Skeletal muscle satellite cell (primary cell): ENCODE measurements around the gene CKS1B.
"Not testable (repeated sequence)": the region's sequence is repeated elsewhere in the genome, so short reads cannot be mapped to it uniquely, and the experiment has no call there.

Experiments
- H3K27me3 ChIP-seq: 2 replicates; pipeline ENCODE4 v1.7.0; 2013; ENCODE audit warnings: low read length; ENCODE audit not compliant: control insufficient read depth, insufficient read depth
- H3K36me3 ChIP-seq: 2 replicates; pipeline ENCODE4 v1.7.0; 2013; ENCODE audit warnings: mild to moderate bottlenecking, control low read depth, low read length; ENCODE audit not compliant: insufficient read depth
- H3K4me1 ChIP-seq: 2 replicates; pipeline ENCODE4 v1.7.0; 2013; ENCODE audit warnings: low read length; ENCODE audit not compliant: control insufficient read depth, insufficient read depth
- H3K4me2 ChIP-seq: 2 replicates; pipeline ENCODE4 v1.7.0; 2013; ENCODE audit warnings: mild to moderate bottlenecking, low read length
- H3K4me3 ChIP-seq: 2 replicates; pipeline ENCODE4 v1.7.0; 2013; ENCODE audit warnings: low read length
- H3K9ac ChIP-seq: 2 replicates; pipeline ENCODE4 v1.7.0; 2013; ENCODE audit warnings: mild to moderate bottlenecking, low read depth, low read length, moderate library complexity
- H3K9me3 ChIP-seq: replicated peaks from 2 replicates; pipeline ENCODE4 v1.7.0; 2013; ENCODE audit warnings: mild to moderate bottlenecking, control low read depth, low read length

CKS1B gene

DNA sequence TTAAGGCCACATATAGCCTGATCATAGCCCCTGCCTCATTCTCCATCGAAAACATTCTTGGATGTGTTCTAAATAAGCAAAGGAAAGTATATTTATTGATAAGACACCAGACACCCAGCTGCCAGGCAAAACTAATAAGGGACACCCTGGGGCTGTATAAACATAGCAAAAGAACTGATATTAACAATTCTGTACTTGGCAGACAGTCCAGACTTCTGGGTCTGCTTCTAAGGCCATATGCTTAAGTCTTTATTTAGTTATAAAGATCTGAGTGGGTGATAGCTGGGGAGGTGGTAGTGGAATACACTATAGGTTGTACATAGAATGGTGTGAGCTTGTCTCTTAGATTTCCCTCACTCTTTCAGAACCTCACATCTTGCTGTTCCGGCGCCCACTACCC lies 3.9 kb downstream of the CKS1B start:
- H3K4me3 ChIP-seq = no peak overlapping the region
- H3K4me1 ChIP-seq = peaks cover 17% of the 10 kb centered on the region
- H3K27me3 ChIP-seq = no peaks in the 10 kb centered on the region
- H3K36me3 ChIP-seq = peaks cover 9% of the 10 kb centered on the region
- no peaks in the 10 kb centered on the region for H3K9me3 ChIP-seq
- H3K4me2 ChIP-seq = no peak overlapping the region
- H3K9ac ChIP-seq = no peak overlapping the region

DNA sequence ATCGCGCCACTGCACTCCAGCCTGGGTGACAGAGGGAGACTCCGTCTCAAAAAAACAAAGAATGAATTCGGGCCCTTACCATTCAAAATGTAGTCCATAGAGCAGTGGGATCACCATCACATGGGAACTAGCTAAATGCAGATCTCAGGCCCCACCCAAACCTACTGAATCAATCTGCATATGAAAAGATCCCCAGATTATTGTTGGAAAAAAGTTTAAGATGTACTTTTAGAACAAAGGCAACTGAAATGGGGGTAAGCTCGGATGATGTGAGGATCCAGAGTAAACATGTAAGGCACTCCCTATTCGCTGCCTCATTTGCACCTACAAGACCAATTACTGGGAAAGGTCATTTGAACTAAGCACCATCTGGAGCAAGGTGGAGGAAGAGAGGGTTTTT lies 7.9 kb downstream of the CKS1B start:
- Histone ChIP-seq H3K9me3 (no peaks in the 10 kb centered on the region), H3K27me3 (no peaks in the 10 kb centered on the region), H3K4me3 (peak overlapping the region; percentile 75), H3K36me3 (peaks cover 15% of the 10 kb centered on the region), H3K9ac (peak overlapping the region; percentile 69), H3K4me1 (peaks cover 16% of the 10 kb centered on the region), H3K4me2 (peak overlapping the region; percentile 84)

DNA sequence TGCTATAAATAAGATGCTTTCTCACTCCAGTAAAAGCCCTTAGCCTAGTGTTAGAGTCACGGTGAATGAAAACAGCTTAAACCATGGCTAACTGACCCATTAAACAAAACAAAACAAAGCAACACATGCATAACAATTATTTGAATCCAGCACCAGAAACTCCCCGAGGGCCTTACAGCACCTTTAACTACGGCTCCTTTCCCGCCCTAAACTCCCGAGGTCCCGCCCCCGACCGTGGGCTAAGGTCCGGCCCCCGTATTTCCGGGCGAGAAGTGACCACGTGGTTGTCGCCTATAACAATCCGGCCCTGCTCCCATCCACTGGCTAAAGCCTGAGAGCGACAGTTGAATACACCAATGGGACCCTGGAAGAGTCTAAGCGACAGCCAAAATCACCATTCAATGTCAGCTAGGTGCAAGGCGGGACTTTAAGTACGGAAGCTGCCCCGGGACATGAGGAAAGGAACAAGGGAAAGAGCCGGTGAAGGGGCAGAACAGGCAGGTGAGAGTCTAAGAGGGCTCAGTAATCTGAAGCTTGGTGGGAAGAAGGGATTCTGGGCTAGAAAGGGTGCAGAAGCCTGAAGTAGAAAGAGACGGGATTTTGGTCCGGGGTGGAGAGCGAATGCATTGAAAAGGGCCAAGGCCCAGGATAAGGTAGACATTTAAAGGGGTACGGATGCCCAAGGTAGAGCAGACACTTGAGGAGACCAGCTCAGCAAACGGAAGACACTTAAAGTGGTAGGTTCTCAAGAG lies 8.6 kb downstream of the CKS1B start, which contains the start of gene FLAD1:
FLAD1 (plus strand) TSS at position 448 of the 752 bp plus-strand sequence. CDS start 351 bp downstream, outside the sequence.
- Histone ChIP-seq H3K4me1 (peaks cover 16% of the 10 kb centered on the region), H3K9ac (peak within 1 kb of the TSS; percentile 88), H3K4me3 (peak within 1 kb of the TSS; percentile 75), H3K9me3 (no peaks in the 10 kb centered on the region), H3K27me3 (no peaks in the 10 kb centered on the region), H3K4me2 (peak within 1 kb of the TSS; percentile 89), H3K36me3 (peaks cover 22% of the 10 kb centered on the region)

DNA sequence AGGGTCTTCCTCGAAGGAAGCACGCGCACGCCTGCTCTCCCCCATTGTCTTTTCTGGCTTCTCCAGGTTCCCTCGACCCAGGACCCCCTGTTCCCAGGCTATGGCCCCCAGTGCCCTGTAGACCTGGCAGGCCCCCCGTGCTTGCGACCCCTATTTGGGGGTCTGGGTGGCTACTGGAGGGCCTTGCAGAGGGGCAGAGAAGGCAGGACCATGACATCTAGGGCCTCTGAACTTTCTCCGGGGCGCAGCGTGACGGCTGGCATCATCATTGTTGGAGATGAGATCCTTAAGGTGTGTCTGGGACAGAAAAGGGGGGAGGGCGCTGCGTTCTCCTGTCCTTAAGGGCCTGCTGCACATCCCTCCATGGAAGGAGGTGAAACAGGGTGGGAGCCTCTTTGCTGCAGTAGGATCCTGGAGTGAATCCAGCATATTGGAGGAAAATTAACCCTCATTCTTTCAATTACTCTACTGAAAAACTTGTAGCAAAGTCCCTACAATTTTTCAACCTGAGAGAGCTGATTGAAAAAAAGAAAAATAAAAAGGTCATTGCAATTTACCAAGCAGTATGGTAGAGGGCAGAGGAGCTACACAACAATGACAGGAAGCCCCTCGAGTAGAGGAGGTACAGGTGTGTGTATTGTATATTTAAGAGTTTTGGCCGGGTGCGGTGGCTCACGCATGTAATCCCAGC lies 9.4 kb downstream of the CKS1B start:
- H3K27me3 ChIP-seq = no peaks in the 10 kb centered on the region
- no peaks in the 10 kb centered on the region for H3K9me3 ChIP-seq
- peak overlapping the region; percentile 75 for H3K4me3 ChIP-seq
- peak overlapping the region; percentile 89 for H3K4me2 ChIP-seq
- peak overlapping the region; percentile 88 for H3K9ac ChIP-seq
- peaks cover 28% of the 10 kb centered on the region for H3K36me3 ChIP-seq
- peaks cover 16% of the 10 kb centered on the region for H3K4me1 ChIP-seq

DNA sequence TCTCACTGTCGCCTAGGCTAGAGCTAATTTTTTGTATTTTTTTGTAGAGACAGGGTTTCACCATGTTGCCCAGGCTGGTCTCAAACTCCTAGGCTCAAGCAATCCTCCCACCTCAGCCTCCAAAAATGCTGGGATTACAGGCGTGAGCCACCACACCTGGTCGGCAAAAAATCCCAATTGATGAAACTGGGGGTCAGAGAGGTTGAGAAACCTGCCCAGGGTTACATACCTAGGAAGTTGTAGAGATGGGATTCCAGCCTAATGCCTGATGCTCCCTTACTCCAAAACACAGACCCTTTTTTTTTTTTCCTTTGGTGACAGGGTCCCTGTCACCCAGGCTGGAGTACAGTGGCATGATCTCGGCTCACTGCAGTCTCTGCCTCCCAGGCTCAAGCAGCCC lies 12.3 kb downstream of the CKS1B start:
- H3K27me3 ChIP-seq, H3K9me3 ChIP-seq, H3K9ac ChIP-seq, H3K4me3 ChIP-seq, H3K4me2 ChIP-seq: not testable (repeated sequence)
- peaks cover 16% of the 10 kb centered on the region for H3K4me1 ChIP-seq
- peaks cover 36% of the 10 kb centered on the region for H3K36me3 ChIP-seq

DNA sequence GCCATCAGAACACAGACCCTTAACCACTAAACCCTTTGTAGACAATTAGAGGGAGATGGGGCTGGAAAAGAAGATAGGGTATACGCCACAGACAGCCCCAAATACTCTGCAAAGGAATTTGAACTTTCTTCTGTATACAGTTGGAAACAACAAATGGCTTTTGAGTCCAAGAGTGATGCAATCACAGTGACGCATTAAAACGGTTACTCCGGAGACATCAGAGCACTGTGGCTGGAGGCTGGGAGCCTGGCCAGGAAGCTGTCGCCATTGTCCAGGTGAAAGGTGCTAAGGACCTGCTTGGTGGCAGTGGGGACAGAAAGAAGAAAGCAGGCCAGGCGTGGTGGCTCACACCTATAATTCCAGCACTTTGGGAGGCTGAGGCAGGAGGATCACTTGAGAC lies 12.8 kb downstream of the CKS1B start:
- H3K4me3 ChIP-seq = no peak overlapping the region
- H3K36me3 ChIP-seq = peaks cover 36% of the 10 kb centered on the region
- H3K9me3 ChIP-seq = no peaks in the 10 kb centered on the region
- peaks cover 15% of the 10 kb centered on the region for H3K4me1 ChIP-seq
- H3K4me2 ChIP-seq = no peak overlapping the region
- H3K9ac ChIP-seq = no peak overlapping the region
- H3K27me3 ChIP-seq = no peaks in the 10 kb centered on the region

DNA sequence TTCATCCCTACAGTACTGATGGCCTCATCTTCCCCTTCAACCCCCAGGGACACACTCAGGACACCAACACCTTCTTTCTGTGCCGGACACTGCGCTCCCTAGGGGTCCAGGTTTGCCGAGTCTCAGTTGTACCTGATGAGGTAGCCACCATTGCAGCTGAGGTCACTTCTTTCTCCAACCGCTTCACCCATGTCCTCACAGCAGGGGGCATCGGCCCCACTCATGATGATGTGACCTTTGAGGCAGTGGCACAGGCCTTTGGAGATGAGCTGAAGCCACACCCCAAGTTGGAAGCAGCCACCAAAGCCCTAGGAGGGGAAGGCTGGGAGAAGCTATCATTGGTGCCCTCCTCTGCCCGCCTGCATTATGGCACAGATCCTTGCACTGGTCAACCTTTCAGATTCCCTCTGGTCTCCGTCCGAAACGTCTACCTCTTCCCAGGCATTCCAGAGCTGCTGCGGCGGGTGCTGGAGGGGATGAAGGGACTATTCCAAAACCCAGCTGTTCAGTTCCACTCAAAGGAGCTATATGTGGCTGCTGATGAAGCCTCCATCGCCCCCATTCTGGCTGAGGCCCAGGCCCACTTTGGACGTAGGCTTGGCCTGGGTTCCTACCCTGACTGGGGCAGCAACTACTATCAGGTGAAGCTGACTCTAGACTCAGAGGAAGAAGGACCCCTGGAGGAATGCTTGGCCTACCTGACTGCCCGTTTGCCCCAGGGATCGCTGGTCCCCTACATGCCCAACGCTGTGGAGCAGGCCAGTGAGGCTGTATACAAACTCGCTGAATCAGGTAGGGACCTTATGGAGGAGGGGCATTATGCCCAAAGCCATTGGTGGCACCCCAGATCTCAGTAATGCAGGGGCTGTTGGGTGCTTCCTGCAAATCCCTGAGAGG lies 13.8 kb downstream of the CKS1B start:
- no peak overlapping the region for H3K9ac ChIP-seq
- H3K4me1 ChIP-seq = peaks cover 14% of the 10 kb centered on the region

DNA sequence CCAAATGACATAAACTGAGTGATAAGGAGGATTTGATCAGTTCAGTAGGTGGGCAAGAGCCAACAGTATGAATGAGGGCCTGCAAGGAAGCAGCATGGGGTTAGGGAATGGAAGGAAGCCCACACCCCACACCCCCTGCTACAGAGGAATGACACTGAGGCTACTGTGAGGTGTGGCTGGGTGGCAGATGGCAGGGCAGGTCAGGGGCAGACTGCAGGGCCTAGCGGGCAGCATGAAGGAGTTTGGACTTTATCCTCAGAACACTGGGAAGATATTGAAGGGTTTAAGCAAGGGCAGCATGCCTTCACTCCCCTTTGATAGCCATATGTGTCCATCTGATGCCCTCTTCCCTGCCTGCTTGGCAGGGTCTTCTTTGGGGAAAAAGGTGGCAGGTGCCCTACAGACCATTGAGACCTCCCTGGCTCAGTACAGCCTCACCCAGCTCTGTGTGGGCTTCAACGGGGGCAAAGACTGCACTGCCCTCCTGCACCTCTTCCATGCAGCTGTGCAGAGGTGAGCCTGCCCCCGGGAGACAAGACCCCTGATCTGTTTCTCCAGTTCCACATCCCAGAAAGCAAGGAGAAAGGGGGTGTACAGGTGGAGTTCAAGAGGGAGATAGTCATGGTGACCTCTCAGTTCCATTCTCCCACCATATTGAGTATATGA lies 14.8 kb downstream of the CKS1B start:
- Histone ChIP-seq H3K27me3 (no peaks in the 10 kb centered on the region), H3K4me2 (no peak overlapping the region), H3K4me1 (peaks cover 8% of the 10 kb centered on the region), H3K4me3 (no peak overlapping the region), H3K9ac (no peak overlapping the region), H3K9me3 (no peaks in the 10 kb centered on the region), H3K36me3 (peaks cover 36% of the 10 kb centered on the region)

More for the DNA sequence above, 13.8 kb downstream of the CKS1B start:
- H3K4me3 ChIP-seq = no peak overlapping the region
- H3K9me3 ChIP-seq = no peaks in the 10 kb centered on the region
- no peak overlapping the region for H3K4me2 ChIP-seq
- H3K27me3 ChIP-seq = no peaks in the 10 kb centered on the region
- H3K36me3 ChIP-seq = peaks cover 36% of the 10 kb centered on the region

DNA sequence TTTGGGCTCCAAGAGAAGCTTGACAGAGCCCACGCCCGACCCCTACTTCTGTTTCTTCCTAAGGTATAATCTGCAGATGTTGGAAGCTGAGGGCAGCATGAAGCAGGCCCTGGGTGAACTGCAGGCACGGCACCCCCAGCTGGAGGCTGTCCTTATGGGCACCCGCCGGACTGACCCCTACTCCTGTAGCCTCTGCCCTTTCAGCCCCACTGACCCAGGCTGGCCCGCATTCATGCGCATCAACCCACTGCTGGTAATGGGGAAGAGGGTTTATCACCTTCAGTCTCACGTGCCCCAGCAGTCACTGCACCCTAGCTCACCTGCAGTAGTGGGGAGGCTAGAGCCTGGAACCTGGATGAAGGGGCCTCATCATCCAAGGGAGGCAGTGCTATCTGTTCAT lies 15.8 kb downstream of the CKS1B start:
- Histone ChIP-seq H3K4me3 (no peak overlapping the region), H3K9me3 (no peaks in the 10 kb centered on the region), H3K9ac (no peak overlapping the region), H3K27me3 (no peaks in the 10 kb centered on the region), H3K36me3 (peaks cover 36% of the 10 kb centered on the region), H3K4me1 (peaks cover 4% of the 10 kb centered on the region), H3K4me2 (no peak overlapping the region)

DNA sequence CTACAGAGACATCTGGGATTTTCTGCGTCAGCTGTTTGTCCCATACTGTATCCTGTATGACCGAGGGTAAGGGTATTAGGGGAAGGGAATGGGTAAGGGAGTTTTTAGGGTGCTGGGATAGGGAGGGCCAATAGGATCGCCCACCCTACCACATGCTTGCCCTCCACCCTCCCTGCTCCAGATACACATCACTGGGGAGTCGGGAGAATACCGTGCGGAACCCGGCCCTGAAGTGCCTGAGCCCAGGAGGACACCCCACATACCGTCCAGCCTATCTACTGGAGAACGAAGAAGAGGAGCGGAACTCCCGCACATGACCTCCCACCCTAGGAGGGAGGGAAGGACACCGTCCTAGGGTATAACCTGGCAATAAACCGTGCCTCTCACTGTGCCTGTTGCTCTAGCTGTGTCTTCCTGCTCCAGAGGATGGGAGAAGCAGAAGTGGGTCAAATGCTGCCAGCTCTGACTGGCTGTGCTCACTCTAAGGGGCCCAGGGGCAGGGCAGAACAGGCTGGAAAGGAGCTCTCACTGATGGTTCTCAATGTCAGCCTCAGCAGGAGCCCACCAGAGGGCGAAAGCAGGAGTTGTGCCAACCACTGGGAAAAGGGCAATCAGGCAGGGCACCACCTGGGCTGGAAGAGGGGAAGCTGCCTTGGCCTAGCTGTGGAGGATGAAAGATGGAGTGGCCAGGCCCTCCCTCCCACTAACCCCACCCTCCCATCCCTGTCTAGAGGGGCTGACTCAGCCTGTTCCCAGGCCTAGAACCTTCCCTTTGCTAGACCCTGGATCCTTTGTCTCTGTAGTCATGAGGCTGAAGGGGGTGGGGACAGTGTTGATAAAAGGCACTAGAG lies 18.5 kb downstream of the CKS1B start:
- H3K27me3 ChIP-seq = no peaks in the 10 kb centered on the region
- peaks cover 4% of the 10 kb centered on the region for H3K4me1 ChIP-seq
- H3K9me3 ChIP-seq = no peaks in the 10 kb centered on the region
- H3K9ac ChIP-seq = no peak overlapping the region
- H3K4me2 ChIP-seq = no peak overlapping the region
- H3K4me3 ChIP-seq = no peak overlapping the region
- peaks cover 24% of the 10 kb centered on the region for H3K36me3 ChIP-seq
